ENCODE data around the gene FGB.

Gene FGB

DNA sequence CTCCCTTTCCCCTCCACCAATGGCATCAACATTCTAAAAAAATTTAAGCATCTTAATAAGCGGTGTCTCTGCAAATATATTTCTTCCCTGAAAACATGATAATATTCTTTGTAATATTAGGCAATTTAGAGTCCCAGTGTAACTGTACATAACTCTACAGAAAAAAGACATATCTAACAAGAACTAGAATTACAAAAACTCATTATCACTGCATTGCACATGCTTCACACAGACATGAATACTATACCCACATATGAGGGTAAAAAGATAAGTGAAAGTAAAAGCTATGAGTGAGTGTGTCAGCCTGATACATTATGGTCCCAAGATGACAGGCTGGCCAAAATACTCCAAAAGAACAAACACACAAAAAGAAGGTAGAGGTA, 2.4 kb upstream of the FGB start:
- no peak overlapping the region for H3K9ac ChIP-seq (ENCODE audit: low read length)
- H3K4me2 ChIP-seq (ENCODE audit: low read length): no peak overlapping the region
- no peaks in the 10 kb centered on the region for H3K79me2 ChIP-seq (ENCODE audit: insufficient read depth, low read length)
- no peaks in the 10 kb centered on the region for H3F3A ChIP-seq (ENCODE audit: insufficient read depth, low read length)
- H3K4me3 ChIP-seq (ENCODE audit: low read depth, low read length, poor library complexity, severe bottlenecking): no peak overlapping the region
- no peaks in the 10 kb centered on the region for H3K27me3 ChIP-seq (ENCODE audit: insufficient read depth, low read length)
- H3K27ac ChIP-seq (ENCODE audit: low read depth, low read length, poor library complexity, severe bottlenecking): no peak overlapping the region
- no peaks in the 10 kb centered on the region for H3K9me3 ChIP-seq (ENCODE audit: low read length)
- no peaks in the 10 kb centered on the region for H3K4me1 ChIP-seq (ENCODE audit: insufficient read depth, low read length, severe bottlenecking)
- no peaks in the 10 kb centered on the region for H3K9me2 ChIP-seq (ENCODE audit: low read depth, low read length)
- TF ChIP-seq EZH2 (IDR thresholded peaks at IDR 0.05; ENCODE audit: borderline replicate concordance, low read length) (no peak), CTCF (IDR thresholded peaks at IDR 0.05; ENCODE audit: low read length) (no peak)
- no peak overlapping the region for H2AFZ ChIP-seq (ENCODE audit: low read length)
- no peaks in the 10 kb centered on the region for H4K20me1 ChIP-seq (ENCODE audit: insufficient read depth, low read length)
- no peaks in the 10 kb centered on the region for H3K36me3 ChIP-seq (ENCODE audit: insufficient read depth, low read length)

- H2AFZ ChIP-seq (ENCODE audit: low read length): no peak overlapping the region
These were observed 2.0 kb upstream of the FGB start for GRCh38 chr4:154560824-154561231.

DNA sequence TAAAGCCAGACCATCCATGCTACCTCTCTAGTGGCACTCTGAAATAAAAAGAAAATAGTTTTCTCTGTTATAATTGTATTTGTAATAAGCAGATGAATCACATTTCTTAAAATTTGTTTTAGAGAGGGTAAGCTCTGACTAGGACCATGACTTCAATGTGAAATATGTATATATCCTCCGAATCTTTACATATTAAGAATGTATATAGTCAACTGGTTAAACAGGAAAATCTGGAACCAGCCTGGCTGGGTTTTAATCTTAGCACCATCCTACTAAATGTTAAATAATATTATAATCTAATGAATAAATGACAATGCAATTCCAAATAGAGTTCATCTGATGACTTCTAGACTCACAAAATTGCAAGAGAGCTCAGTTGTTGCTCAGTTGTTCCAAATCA, 1.5 kb downstream of the FGB start:
- Histone ChIP-seq H3K79me2 (ENCODE audit: insufficient read depth, low read length) (no peaks in the 10 kb centered on the region), H3K9me2 (ENCODE audit: low read depth, low read length) (no peaks in the 10 kb centered on the region), H3K4me2 (ENCODE audit: low read length) (no peak overlapping the region), H3K9me3 (ENCODE audit: low read length) (no peaks in the 10 kb centered on the region), H3K4me1 (ENCODE audit: insufficient read depth, low read length, severe bottlenecking) (no peaks in the 10 kb centered on the region), H3K4me3 (ENCODE audit: low read depth, low read length, poor library complexity, severe bottlenecking) (no peak overlapping the region), H2AFZ (ENCODE audit: low read length) (no peak overlapping the region), H4K20me1 (ENCODE audit: insufficient read depth, low read length) (no peaks in the 10 kb centered on the region), H3K27me3 (ENCODE audit: insufficient read depth, low read length) (no peaks in the 10 kb centered on the region), H3F3A (ENCODE audit: insufficient read depth, low read length) (no peaks in the 10 kb centered on the region), H3K36me3 (ENCODE audit: insufficient read depth, low read length) (no peaks in the 10 kb centered on the region), H3K9ac (ENCODE audit: low read length) (no peak overlapping the region), H3K27ac (ENCODE audit: low read depth, low read length, poor library complexity, severe bottlenecking) (no peak overlapping the region)
- TF ChIP-seq EZH2 (IDR thresholded peaks at IDR 0.05; ENCODE audit: borderline replicate concordance, low read length) (no peak), CTCF (IDR thresholded peaks at IDR 0.05; ENCODE audit: low read length) (no peak)

More at GRCh38 chr4:154560824-154561231, 2.0 kb upstream of the FGB start:
- no peaks in the 10 kb centered on the region for H3K36me3 ChIP-seq (ENCODE audit: insufficient read depth, low read length)
- no peak overlapping the region for H3K4me3 ChIP-seq (ENCODE audit: low read depth, low read length, poor library complexity, severe bottlenecking)
- H4K20me1 ChIP-seq (ENCODE audit: insufficient read depth, low read length): no peaks in the 10 kb centered on the region
- no peak overlapping the region for H3K27ac ChIP-seq (ENCODE audit: low read depth, low read length, poor library complexity, severe bottlenecking)
- H3K79me2 ChIP-seq (ENCODE audit: insufficient read depth, low read length): no peaks in the 10 kb centered on the region
- H3K9me2 ChIP-seq (ENCODE audit: low read depth, low read length): no peaks in the 10 kb centered on the region
- H3K4me2 ChIP-seq (ENCODE audit: low read length): no peak overlapping the region
- H3K27me3 ChIP-seq (ENCODE audit: insufficient read depth, low read length): no peaks in the 10 kb centered on the region
- no peaks in the 10 kb centered on the region for H3F3A ChIP-seq (ENCODE audit: insufficient read depth, low read length)
- no peak overlapping the region for H3K9ac ChIP-seq (ENCODE audit: low read length)
- H3K4me1 ChIP-seq (ENCODE audit: insufficient read depth, low read length, severe bottlenecking): no peaks in the 10 kb centered on the region
- H3K9me3 ChIP-seq (ENCODE audit: low read length): no peaks in the 10 kb centered on the region
- no peak for TF ChIP-seq CTCF (IDR thresholded peaks at IDR 0.05; ENCODE audit: low read length)
- TF ChIP-seq EZH2 (IDR thresholded peaks at IDR 0.05; ENCODE audit: borderline replicate concordance, low read length): no peak

All from OCI-LY1 (cell line).